WTC11 (cell line): ENCODE measurements around the gene CYB561D2.

ENCODE experiments used
- CBFB ChIP-seq: sonication (generic); formaldehyde crosslinking; IDR thresholded peaks from 2 replicates; pipeline ENCODE4 v1.8.1; 2022; ENCODE audit warnings: mild to moderate bottlenecking, low read depth, missing genetic modification reagents
- JUN ChIP-seq: sonication (generic); formaldehyde crosslinking; IDR thresholded peaks from 2 replicates; pipeline ENCODE4 v1.8.0; 2023; ENCODE audit warnings: mild to moderate bottlenecking, missing genetic modification reagents
- NR1H2 ChIP-seq: sonication (generic); formaldehyde crosslinking; IDR thresholded peaks from 2 replicates; pipeline ENCODE4 v1.9.0; 2021; ENCODE audit warnings: mild to moderate bottlenecking, moderate library complexity, missing genetic modification reagents
- RORB ChIP-seq: fragments of 250-450 bp; sonication (Bioruptor Pico); IDR thresholded peaks from 2 replicates; pipeline ENCODE4 v1.9.0; 2021; ENCODE audit warnings: mild to moderate bottlenecking
- ZBTB21 ChIP-seq: sonication (generic); formaldehyde crosslinking; IDR thresholded peaks from 2 replicates; pipeline ENCODE4 v1.8.1; 2023; ENCODE audit warnings: mild to moderate bottlenecking, missing genetic modification reagents, borderline replicate concordance
- TF ChIP-seq, protein P1 (sequence below): sonication (generic); formaldehyde crosslinking; IDR thresholded peaks from 2 replicates; pipeline ENCODE4 v1.8.0; 2022; ENCODE audit warnings: mild to moderate bottlenecking, missing genetic modification reagents
- TF ChIP-seq, protein P2 (sequence below): fragments of 200-600 bp; IDR thresholded peaks from 2 replicates; pipeline ENCODE4 v1.8.0; 2022; ENCODE audit warnings: antibody characterized with exemption

DNA sequence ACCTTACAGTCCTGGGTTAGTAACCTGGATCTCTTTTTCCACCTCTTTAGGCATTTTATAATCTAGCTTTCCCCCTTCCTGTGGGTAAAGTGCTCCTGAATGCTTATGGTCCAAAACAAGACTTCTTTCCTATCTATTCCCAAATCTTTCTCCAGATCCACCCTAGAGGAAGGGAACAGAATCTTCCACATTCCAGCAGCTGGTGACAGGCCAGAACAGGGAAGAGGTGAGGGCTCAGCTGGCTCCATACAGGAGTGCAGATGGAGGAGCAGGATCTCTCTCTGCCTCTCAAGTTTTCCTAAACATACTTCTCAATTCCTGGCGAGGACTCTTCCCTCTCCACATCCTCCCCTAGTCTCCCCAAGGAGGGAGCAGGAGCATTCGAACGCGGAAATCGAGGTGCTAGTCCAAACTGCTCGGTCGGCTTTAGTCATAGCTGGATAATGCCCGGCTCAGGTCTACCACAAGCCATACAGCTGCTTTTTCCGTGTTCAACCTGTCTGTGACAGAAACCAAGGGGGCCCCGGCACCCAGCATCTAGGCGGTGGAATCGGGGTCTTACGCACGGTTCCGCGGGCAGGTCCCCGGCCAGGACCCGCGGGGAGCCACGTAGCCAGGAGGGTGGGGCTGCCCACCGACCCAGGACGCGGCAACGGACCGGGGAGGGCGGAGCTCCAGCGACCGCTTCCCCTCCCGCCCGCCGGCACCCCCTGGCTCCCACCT, 14.0 kb upstream of the CYB561D2 start:
- TF ChIP-seq, protein P1, sequence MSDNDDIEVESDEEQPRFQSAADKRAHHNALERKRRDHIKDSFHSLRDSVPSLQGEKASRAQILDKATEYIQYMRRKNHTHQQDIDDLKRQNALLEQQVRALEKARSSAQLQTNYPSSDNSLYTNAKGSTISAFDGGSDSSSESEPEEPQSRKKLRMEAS (CRISPR knock-in tag): no peak
- TF ChIP-seq, protein P2, sequence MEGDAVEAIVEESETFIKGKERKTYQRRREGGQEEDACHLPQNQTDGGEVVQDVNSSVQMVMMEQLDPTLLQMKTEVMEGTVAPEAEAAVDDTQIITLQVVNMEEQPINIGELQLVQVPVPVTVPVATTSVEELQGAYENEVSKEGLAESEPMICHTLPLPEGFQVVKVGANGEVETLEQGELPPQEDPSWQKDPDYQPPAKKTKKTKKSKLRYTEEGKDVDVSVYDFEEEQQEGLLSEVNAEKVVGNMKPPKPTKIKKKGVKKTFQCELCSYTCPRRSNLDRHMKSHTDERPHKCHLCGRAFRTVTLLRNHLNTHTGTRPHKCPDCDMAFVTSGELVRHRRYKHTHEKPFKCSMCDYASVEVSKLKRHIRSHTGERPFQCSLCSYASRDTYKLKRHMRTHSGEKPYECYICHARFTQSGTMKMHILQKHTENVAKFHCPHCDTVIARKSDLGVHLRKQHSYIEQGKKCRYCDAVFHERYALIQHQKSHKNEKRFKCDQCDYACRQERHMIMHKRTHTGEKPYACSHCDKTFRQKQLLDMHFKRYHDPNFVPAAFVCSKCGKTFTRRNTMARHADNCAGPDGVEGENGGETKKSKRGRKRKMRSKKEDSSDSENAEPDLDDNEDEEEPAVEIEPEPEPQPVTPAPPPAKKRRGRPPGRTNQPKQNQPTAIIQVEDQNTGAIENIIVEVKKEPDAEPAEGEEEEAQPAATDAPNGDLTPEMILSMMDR: no peak
- TF ChIP-seq RORB (CRISPR knock-in tag): no peak
- no peak for TF ChIP-seq NR1H2 (CRISPR knock-in tag)
- TF ChIP-seq ZBTB21 (CRISPR knock-in tag): no peak; the same call in 1 of the 2 replicates
- TF ChIP-seq CBFB (CRISPR knock-in tag): no peak
- no peak for TF ChIP-seq JUN
